GF-D8 (cell line): ENCODE results near the gene RHOT1.

ENCODE experiments used
- DNase-seq: peaks from one replicate; lab custom pipeline; 2025; lab: John Stamatoyannopoulos, UW

The RHOT1 gene

DNA sequence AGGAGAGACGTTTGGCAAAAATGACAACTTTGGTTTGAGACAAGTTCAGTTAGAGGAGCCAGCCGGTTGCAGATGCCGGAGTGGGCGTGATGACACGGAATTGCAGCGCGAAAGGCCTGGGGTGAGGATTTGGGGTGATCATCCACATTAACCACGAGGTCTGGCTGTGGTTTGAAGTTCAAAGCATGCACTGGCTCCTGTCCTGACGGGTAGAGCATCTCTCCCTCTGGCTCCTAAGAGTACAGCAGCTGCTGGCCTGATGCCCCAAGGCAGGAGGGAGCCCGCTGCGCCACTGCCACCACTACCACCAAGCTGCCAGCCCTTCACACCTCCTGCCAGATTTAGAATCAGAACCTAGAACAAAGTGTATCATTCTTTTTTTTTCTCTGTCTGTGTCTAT lies 127.1 kb downstream of the RHOT1 start:
- no peak for DNase-seq

DNA sequence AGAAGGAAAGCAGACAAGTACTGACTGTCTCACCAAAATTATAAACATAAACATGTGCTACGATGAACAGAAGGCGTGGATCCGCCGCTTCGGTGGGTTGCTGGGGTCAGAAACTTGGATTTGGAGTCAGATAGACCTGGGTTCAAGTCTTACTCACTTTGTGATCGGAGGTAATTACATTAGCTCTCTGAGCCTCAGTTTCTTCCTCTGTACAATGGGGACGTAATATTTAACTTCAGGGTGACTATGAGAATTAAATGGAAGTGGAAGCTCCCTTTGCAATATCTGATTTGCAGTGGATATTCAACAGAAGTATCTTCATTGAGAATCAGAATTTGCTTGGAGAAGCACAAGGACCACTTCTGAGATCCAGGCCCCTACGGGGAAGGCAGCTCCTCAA lies 129.5 kb downstream of the RHOT1 start:
- no peak for DNase-seq

DNA sequence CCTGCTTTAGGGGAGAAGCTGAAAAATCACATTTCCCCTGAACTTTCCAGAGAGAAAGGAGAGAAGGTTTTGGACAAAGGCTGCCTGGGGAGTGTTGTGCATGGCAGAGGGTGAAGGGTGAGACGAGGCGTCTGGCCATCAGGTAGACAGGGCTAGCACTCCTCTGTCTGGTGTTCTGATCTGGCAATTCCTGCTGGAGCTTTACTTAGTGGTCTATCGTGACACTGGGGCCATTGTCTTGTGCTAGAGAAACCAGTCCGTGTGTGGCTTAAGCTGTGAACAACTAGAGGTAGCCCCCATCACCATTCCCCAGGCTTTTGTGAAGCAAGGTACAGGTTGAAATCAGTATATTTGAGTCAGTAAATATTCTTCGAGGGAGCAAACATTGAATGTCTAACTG lies 131.8 kb downstream of the RHOT1 start:
- DNase-seq = no peak

DNA sequence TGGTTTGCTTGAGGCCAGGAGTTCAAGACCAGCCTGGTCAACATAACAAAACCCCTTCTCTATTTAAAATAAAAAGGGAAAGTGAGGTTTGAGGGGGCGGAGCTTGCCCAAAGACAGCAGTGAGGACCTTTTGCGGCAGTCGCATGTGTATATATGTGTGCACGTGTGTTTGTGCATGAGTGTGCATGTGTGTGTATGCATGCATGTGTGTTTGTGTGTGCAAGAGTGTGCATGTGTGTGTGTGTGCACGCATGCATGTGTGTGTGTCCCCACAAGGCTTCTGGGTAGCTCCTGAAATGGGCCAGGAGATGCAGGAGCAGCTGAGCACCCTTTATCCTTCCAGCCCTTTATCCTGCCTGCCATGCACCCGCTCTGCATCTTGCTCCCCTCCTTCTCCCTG lies 132.3 kb downstream of the RHOT1 start:
- DNase-seq = no peak
